ENCODE data around the gene NOPCHAP1. TPM values are rescaled to one million over a fixed set of nuclear protein-coding genes. Genes with fewer than 3 reads are reported as not detected.
"Not testable (repeated sequence)": the region's sequence is repeated elsewhere in the genome, so short reads cannot be mapped to it uniquely, and the experiment has no call there.

Gene NOPCHAP1, protein sequence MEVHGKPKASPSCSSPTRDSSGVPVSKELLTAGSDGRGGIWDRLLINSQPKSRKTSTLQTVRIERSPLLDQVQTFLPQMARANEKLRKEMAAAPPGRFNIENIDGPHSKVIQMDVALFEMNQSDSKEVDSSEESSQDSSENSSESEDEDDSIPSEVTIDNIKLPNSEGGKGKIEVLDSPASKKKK
- 10 to 100 TPM in 6 of 12 donors, 1 to 10 TPM in 5, not detected in 1; 1.4 to 12.5 (median 10.2) TPM for polyA plus RNA-seq (ENCODE audit: insufficient read length in 12 of 12)
- long read RNA-seq, donor 1, full-length matches to known transcripts, result 15 of 15 reads
- long read RNA-seq, donor 1, partial matches to known transcripts, result 0 of 15 reads
- long read RNA-seq, donor 1, other reads (novel, unspliced or antisense), result 0 of 15 reads
- long read RNA-seq, donor 2, full-length matches to known transcripts, result 10 of 10 reads
- long read RNA-seq, donor 2, partial matches to known transcripts, result 0 of 10 reads
- long read RNA-seq, donor 2, other reads (novel, unspliced or antisense), result 0 of 10 reads
- long read RNA-seq, donor 3, full-length matches to known transcripts, result 8 of 8 reads
- long read RNA-seq, donor 3, partial matches to known transcripts, result 0 of 8 reads
- long read RNA-seq, donor 3, other reads (novel, unspliced or antisense), result 0 of 8 reads
- long read RNA-seq, donor 4, full-length matches to known transcripts, result 4 of 4 reads
- long read RNA-seq, donor 4, partial matches to known transcripts, result 0 of 4 reads
- long read RNA-seq, donor 4, other reads (novel, unspliced or antisense), result 0 of 4 reads
- long read RNA-seq, donor 5, result 0 reads
- long read RNA-seq, donor 6, full-length matches to known transcripts, result 7 of 7 reads
- long read RNA-seq, donor 6, partial matches to known transcripts, result 0 of 7 reads
- long read RNA-seq, donor 6, other reads (novel, unspliced or antisense), result 0 of 7 reads
- long read RNA-seq, donor 7, full-length matches to known transcripts, result 5 of 5 reads
- long read RNA-seq, donor 7, partial matches to known transcripts, result 0 of 5 reads
- long read RNA-seq, donor 7, other reads (novel, unspliced or antisense), result 0 of 5 reads
- long read RNA-seq, donor 8, full-length matches to known transcripts, result 10 of 10 reads
- long read RNA-seq, donor 8, partial matches to known transcripts, result 0 of 10 reads
- long read RNA-seq, donor 8, other reads (novel, unspliced or antisense), result 0 of 10 reads
- long read RNA-seq, donor 9, full-length matches to known transcripts, result 9 of 9 reads
- long read RNA-seq, donor 9, partial matches to known transcripts, result 0 of 9 reads
- long read RNA-seq, donor 9, other reads (novel, unspliced or antisense), result 0 of 9 reads
- long read RNA-seq, donor 10, full-length matches to known transcripts, result 6 of 6 reads
- long read RNA-seq, donor 10, partial matches to known transcripts, result 0 of 6 reads
- long read RNA-seq, donor 10, other reads (novel, unspliced or antisense), result 0 of 6 reads
- long read RNA-seq, donor 11, full-length matches to known transcripts, result 23 of 23 reads
- long read RNA-seq, donor 11, partial matches to known transcripts, result 0 of 23 reads
- long read RNA-seq, donor 11, other reads (novel, unspliced or antisense), result 0 of 23 reads

DNA sequence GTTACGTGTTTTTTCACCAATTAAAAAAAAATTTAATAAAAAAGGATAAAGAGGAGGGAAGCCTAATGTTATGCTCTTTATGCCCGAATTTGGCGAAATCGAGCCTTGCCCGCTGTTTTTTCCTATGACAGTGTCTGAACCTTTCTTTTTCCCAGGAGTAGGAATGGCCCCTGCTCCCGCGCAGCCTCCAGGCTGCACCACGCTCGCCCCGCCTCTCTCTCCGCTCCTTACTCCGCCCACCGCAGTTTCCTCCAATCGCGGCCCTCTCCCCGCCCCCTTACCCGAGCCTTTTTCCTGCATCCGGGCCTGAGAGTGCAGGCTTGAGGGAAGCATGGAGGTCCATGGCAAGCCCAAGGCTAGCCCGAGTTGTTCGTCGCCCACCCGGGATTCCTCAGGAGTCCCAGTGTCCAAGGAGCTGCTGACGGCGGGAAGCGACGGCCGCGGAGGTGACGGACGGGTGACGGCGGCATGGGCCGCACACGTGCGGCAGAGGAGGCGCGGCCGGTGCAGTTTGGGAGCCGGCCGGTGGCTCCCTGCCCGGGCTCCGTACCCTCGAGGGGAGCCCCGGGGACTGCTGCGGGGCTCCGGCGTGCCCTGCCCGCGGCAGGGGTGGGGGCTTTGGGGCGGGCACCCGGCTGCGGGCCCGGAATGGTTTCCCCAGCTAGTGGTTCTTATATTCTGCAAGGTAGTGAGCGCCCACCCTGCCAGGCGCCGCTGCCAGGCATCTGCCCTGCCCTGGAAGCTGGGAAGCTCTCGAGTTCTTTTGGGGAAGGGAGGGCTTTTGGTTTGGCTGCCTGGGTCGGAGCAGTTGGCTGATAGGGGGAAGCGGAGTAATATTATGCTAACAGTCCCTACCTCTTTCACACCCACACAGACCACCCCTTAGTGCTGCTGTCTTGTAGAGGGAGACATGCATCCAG lies at the start of gene NOPCHAP1:
Gene NOPCHAP1, plus strand, starts transcription at position 295 of the 920 bp plus-strand sequence. Its CDS starts 37 bp downstream, at position 332.
- peak; percentile 91 for DNase-seq

DNA sequence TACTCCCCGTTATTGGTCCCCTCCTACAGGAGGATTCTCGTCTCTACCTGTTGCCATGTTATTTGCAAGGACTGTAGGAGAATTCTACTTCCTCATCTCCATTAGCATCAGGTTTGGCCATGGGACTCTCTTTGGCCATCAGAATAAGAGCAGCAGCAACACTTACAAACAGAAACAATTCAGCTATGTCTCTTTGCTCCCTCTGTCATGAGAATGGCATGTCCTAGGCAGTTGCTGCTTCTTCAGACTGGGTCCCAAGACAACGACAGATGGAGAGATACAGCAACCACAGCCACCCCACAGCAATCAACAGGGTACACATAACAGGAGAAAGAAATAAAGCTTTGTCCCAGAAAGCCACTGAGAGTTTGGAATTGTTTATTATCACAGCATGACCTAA lies 47.7 kb upstream of the NOPCHAP1 start:
- no peak for DNase-seq

DNA sequence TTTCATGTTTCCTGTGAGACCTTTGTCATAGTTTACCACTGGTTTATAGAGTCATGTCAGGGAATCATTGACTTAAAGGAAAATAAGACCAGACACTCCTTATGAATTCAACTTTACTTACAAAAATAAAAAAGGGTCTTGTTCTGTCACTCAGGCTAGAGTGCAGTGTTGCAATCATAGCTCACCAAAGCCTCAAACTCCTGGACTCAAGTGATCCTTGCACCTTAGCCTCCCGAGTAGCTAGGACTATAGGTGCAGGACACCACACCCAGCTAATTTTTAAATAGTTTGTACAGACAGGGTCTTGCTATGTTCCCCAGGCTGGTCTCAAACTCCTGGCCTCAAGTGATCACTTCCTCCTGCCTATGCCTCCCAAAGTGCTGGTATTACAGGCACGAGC lies 47.0 kb upstream of the NOPCHAP1 start:
- no peak for DNase-seq

DNA sequence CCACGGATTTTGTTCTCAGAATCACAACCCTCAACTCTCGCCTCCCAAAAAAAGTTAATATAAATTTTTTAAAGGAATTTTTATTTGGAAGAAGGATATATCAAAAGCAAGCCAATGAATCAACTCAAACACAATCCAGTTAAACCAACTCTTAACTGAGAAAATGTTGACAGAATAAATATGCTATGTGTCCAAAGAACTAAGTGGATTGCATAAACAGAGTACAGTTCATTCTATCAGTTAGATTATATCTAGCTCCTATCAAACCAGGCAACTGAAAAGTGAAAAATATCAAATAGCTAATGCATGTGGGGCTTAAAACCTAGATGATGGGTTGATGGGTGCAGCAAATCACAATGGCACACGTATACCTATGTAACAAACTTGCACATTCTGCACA lies 44.7 kb upstream of the NOPCHAP1 start:
- DNase-seq, result no peak

DNA sequence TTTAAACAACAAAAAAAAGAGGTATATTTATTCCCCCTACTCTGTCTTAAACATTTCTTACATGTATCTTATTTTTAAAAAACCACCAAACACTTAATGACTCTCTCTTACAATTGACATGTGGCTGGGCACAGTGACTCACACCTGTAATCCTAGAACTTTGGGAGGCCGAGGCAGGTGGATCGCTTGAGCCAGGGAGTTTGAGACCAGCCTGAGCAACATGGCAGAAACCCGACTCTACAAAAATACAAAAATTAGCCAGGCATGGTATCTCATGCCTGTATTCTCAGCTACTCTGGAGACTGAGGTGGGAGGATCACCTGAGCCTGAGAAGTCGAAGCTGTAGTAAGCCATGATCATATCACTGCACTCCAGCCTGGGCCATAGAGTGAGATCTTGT lies 44.0 kb upstream of the NOPCHAP1 start:
- DNase-seq, result no peak

DNA sequence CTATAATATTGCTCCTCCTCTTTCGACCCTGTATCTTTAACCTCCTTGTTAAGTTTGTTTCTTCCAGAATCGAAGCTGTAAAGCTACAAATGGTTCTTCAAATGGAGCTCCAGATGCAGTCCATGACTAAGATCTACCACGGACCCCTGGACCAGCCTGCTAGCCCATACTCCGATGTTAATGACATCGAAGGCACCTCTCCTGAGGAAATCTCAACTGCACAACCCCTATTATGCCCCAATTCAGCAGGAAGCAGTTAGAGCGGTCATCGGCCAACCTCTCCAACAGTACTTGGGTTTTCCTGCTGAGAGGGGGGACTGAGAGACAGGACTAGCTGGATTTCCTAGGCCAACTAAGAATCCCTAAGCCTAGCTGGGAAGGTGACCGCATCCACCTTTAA lies 42.7 kb upstream of the NOPCHAP1 start:
- DNase-seq, result not testable (repeated sequence)

DNA sequence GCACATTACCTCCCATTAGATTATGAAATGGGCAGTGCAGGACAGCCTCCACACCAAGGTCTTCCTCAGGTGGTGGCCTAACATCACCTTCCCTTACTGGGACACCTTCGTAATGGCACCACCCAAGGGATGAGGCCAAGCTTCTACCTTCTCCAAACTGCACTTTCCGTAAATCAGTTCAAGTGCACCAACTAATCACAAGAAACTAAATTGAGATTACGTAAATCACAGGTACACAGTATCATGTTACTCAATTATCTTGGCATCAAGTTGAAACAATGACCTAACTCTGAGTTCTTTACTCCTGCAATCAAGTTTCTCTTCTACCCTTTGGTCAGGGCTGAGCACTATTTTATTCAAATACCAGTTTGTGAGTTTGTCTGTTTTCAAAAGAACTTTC lies 41.9 kb upstream of the NOPCHAP1 start:
- no peak for DNase-seq

DNA sequence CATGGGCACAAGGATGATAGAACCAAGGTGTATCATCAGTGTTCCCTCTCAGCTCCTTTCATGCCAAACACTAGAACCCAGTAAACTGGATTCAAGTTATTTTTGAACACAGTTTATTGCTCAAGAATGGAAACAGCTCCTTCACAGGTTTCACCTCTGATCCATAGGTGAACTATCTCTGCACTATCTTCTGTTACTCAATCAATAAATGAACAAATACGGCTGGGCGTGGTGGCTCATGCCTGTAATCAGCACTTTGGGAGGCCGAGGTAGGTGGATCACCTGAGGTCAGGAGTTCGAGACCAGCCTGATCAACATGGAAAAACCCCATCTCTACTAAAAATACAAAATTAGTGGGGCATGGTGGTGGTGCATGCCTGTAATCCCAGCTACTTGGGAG lies 37.4 kb upstream of the NOPCHAP1 start:
- DNase-seq, result not testable (repeated sequence)

DNA sequence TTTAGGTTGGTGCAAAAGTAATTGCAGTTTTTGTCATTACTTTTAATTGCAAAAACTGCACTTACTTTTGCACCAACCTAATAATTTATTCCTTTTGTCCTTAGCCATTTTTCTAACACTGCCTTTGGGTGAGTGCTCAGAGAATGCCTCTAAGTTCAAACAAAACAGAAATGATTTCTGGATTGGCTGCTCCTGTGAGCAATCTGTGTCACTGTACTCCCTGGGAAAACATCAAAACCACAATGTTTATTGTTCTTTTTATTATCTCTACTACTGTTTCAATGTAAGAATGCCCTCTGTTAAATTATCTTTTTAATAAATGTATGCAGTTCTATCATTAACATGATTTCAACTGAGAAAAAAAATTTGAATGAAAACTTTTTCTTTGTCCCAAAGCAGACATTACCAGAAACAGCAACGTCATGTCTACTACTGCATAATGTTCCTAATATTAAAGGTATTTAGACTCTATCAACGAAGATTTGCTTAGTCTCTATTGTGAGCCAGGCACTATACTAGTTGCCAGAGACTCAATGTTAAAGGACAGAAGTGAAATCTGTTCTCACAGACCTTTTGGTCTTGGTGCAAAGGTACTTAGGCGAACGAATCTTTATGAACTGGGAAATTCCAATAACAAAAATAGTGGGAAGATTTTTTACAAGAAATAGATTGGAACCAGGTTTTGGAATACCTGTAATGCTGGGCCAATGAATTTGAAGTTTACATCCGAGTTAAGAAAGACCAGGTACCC lies 34.2 kb upstream of the NOPCHAP1 start:
- DNase-seq, result no peak

DNA sequence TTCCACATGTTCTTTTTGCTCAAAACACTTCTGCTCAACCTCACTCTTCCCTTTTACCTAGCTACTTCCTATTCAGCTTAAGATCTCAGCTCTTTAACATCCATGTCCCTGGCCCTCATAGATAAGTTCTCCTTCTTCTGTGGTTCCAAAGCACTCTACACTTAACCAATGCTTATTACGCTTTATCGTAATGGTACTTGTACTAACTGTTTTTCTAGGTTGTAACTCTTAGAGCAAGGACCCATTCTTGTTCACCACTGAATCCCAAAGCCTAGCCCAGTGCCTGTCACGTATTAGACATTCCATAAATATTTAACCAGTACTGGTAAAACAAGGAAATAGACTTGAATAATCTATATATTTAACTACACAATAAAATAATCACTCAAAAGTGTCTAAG lies 33.3 kb upstream of the NOPCHAP1 start:
- no peak for DNase-seq

DNA sequence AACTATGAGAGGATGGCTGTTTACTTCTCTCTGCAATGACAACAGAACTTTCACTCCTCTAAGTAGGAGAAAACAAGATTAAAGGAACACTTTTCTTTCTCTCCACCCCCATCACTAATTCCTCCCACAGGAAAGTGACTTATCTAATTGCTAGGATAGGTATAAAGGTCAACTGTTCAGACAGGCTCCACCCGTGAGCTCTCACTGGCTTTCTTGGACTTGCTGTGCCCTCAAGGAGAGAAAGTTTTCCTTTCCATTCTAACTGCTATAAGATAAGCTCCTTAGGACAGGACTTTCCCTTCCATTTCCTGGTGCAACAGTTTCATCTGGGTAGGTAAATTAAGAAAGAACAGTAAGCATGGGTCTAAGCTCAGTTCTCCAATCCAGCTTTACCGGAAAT lies 32.8 kb upstream of the NOPCHAP1 start:
- no peak for DNase-seq

DNA sequence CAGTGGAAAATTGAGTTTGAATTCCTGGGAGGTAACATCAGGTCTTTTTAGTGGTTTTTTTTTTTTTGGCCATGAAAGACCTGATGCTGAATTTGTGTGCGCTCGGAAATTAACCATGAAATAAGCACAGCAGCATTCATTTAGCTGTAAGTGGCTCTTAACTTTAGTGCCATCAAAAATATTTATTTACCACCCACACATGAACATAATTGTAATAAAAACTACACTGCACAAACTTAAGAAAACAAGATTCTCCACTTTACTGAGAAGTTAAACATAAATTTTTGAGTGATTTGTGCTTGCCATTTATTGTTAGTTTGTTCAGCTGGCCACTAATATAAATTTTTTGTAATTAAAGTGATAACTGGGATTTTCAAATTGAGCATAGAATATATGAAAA lies 30.4 kb upstream of the NOPCHAP1 start:
- DNase-seq, result no peak

DNA sequence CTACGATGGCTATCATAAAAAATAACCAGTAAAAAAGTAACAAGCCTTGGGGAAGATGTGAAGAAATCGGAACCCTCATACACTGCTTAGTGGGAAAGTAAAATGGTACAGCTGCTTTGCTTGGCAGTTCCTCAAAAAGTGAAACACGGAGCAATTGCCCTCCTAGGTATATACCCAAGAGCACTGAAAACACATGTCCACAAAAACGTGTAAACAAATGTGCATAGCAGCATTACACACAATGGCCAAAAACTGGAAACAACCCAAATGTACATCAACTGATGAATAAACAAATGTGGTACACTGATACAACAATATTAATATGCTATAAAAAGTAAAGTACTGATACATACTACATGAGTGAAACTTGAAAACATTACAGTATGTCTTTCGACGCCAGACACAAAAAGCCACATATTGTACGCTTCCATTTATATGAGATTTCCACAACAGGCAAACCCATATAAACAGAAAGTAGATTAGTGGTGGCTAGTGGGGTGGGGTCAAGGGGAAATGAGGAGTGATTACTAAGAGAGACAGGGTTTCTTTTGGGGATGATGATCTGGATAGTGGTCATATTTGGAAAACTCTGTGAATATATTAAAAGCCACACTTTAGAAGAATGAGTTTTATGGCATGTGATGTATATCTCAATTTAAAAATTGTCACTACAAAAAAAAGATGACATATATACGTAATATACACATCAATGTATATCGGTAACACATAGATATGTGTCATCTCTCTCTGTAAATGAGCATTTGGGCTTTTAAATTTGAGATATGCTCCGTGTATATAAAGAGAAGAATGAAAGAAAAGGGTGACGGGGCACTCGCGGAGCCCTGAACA lies 29.0 kb upstream of the NOPCHAP1 start:
- no peak for DNase-seq

DNA sequence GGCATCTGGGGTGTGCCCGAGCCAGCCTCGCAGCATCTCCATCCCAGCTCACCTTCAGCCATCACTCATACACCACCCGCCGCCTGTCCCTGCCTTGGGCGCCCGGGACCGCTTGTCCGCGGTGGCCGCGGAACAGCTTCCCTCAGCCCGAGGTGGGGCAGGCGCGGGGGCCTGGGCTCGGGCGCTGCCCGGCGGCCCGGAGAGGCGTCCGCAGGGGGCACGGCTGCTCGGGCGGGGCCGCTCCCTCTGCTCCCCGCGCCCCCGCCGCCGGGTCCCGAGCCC lies 28.5 kb upstream of the NOPCHAP1 start:
- DNase-seq, result no peak

DNA sequence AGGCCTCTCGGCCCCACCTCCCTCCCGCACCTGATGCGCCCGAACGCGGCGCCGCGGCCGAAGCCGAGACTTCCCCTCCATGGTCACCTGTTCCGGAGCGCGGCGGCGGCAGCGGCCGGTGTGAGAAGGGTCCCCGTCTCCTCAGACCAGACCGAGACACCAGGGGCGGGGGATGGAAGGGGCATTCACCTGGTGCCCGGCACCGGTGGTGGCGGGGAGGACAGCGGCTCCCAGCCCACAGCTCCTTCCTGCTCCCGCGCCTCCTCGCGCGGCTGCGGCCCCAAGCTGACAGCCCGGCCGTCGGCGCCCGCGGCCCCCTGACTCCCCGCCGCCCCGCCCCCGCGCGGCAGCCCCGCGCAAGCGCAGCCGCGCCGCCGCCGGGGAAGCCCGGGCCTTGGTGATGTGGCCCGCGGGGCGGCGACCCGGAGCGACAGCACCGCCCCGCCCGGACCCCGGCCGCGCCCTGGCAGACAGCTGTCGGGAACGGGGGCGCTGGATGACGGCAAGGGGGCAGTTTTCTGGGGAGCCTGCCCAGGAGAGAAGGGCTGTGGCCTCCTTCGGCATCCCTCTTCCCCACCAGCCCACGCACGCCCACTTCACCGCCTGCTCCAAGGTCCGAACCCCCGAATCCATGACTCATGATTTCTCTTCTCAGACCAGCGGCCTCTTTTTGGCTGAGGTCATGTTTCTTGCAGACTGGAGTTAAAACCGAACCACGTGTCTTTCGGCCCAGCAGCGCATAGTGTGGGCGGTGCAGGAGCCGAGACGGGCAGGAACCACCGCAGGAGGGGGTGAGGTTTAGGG lies 27.9 kb upstream of the NOPCHAP1 start, which contains the start of gene SLC41A2:
Gene SLC41A2, minus strand, starts transcription at position 290 of the 804 bp plus-strand sequence. CDS start 29,763 bp downstream, outside the sequence.
- peak; percentile 83 for DNase-seq

DNA sequence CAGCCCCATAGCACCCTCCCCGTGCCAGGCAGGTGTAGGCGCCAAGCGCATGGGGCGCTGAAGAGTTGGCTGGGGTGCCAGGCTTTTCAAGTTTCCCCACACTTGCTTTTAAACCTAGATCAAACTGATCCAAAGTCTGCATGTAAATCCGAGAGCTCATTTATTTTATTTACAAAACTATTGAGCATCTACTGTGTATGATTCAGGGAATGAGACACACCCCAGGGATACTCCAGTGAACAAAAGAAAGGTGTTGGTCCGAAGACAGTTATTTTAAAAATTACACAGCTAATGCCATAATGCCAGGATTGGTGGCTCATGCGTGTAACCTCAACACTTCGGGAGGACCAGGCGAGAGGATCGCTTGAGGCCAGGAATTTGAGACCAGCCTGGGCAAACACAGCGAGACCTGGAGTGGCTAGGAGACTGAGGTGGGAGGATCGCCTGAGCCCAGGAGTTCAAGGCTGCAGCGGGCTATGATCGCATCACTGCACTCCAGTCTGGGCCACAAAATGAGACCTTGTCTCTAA lies 27.2 kb upstream of the NOPCHAP1 start:
- DNase-seq, result no peak

DNA sequence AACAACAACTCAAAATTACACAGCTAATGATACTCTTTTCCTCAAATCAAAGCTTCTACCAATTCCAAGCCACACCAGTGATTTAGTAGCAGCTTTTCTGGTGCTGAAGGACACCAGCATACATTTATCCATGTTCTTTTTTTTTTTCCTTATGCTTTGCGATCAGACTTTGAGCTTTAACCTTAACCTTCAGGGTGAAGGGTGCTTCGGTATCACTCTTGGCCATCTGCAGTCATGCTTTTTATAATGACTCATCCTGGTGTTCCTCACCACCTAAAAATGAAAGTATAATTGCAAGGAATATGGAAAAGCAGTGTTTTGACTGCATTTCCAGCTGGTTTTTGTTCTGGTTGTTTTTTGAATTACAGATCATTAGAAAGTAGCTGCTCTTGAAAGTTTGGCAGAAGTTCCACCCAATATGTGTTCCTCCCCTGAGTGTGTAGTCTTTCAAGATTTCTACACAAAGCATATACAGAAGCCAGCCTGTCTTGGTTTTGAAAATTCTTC lies 26.7 kb upstream of the NOPCHAP1 start:
- DNase-seq, result peak; percentile 27

Measured in muscle of arm (tissue), 14 donors.